H54 (cell line): ENCODE data around the gene MTFP1.

Experiments
- DNase-seq: peaks from one replicate; pipeline ENCODE4 v3.0.0; 2011; ENCODE audit warnings: low spot score, mixed read lengths; ENCODE audit not compliant: insufficient read length
- FAIRE-seq: peaks from 3 replicates; lab custom pipeline; 2011; peaks lifted over from hg19 to GRCh38; lab: Jason Lieb, UNC
- POLR2A ChIP-seq: IDR thresholded peaks from 2 replicates; pipeline ENCODE4 v1.6.1; 2011; ENCODE audit warnings: low read depth, mild to moderate bottlenecking, low read length

MTFP1 gene

DNA sequence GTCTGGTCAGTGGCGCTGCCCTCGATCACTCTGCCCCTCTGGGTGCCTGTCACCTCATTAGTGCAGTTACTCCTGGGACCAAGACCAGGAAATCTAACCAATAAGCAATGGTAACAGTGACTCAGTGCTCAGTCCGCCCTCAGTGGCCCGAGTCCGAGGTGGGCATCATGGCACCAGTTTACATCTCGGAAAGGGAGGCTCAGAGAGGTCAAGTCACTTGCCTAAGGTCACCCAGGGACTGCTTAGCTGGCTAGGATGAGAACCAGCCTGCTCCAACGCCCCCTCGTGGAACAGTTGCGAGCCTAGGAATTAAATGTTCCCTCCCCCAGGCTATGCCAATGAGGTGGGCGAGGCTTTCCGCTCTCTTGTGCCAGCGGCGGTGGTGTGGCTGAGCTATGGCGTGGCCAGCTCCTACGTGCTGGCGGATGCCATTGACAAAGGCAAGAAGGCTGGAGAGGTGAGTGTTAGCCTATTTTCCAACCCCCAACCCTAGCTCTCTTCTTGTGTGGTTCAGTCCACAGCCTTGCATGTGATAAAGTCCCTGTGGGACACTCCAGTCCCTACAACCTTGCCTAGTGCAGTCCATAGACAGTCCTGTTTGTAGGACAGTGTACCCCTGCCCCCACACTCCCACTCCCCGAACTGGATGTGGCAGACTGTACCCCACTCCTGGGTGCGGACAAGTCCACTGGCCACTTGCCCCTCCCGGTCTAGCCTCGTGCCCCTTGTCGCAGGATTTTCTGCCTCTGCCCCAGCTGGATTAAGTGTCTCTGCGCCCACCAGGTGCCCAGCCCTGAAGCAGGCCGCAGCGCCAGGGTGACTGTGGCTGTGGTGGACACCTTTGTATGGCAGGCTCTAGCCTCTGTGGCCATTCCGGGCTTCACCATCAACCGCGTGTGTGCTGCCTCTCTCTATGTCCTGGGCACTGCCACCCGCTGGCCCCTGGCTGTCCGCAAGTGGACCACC is 1.1 kb downstream of the MTFP1 start:
- DNase-seq, result no peak
- TF ChIP-seq POLR2A, result no peak
- no peak for FAIRE-seq

DNA sequence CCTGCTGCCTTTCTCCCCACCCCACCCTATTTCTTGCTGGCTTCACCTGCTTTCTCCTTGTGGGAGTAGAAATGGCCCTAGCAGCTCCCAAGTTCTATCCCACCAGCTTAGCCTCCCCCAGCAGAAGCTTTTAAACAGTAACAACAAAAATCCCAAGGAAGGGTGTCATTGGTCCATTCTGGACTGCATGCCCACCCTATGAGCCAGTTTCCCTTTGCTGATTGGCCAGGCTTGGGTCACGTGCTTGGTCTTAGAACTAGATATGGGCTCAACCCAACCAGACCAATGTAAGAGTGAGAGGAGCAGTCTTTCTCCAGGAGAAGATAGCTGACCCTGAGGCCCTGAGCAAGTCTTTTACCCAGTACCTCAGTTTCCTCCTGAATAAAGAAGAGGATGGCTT is 2.3 kb downstream of the MTFP1 start:
- no peak for FAIRE-seq
- TF ChIP-seq POLR2A, result no peak

DNA sequence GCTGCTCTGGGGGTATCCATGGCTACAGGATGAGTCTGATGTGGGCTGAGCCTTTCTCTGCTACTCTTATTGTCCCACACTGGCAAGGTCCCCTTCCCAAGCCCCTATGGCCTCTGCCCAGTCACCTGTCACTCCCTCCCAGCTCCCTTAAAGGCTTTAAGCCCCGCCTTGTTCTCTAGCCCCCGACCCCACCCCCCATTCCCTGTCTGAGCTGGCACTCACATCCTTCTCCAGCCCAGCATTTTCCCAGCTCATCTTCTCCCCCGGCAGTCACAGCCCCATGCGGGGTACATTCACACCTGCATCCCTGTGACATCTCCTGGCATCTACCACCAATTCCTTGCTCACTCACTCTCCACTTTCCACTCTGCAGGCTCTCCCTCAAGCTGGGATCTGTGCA is 4.3 kb downstream of the MTFP1 start:
- no peak for TF ChIP-seq POLR2A
- DNase-seq (no peak), FAIRE-seq (no peak)

More for the DNA sequence above, 2.3 kb downstream of the MTFP1 start:
- no peak for DNase-seq

DNA sequence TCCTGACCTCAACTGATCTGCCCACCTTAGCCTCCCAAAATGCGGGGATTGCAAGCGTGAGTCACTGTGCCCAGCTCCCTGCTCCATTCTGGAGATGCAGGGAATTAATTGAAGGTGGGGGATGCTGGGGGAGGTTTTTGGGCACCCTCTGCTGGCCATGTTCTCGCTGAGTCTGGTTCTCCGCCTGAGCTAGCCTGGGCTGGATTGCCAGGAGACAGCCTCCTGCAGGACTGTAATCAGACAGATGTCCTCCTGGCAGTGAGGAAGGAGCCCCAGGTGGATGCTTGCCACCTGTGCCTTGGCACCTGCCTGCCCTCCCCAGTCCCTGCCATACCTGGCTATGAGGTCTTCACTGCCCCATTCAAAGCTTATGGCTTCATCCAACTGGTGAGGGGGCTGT is 5.4 kb downstream of the MTFP1 start:
- FAIRE-seq (no peak), DNase-seq (no peak)
- TF ChIP-seq POLR2A, result no peak

DNA sequence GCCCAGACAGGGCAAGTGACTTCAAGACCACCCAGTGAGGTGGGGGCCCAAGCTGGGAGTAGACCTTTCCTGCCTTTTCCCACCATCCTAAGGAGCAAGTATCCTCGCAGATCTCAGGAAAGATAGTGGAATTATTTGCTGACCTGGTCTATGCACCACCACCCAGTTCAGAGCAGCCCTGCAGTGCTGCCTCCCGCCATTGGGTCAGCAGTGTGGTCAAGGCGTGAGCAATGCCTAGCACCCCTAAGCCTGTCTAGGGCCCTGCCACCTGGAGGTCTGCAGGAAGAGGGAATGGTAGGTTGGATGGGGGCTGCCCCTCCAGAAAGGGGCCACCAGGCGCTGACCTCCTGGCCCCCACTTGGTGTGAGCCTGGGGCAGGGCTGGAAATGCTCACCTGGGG is 6.5 kb downstream of the MTFP1 start:
- DNase-seq (no peak), FAIRE-seq (no peak)
- no peak for TF ChIP-seq POLR2A

DNA sequence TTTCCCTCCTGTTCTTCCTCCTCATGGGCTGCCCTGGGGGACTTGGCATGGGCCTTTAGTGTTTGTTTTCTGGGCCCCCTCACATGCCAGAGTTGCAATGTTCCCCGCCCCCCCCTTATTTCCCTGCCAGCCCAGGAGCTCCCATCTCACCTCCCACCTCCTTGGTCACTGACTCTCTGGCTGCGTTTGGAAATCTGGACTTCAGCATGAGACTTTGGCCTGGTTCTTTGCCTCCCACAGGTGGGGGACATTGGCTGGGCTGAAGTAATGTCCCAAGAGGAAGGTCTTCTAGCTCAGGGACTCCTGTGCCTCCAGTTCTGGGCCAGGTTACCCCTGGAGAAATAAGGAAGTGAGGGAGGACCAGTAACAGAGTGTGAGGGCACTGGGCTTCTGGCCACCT is 7.0 kb downstream of the MTFP1 start:
- FAIRE-seq (no peak), DNase-seq (no peak)
- TF ChIP-seq POLR2A, result no peak

DNA sequence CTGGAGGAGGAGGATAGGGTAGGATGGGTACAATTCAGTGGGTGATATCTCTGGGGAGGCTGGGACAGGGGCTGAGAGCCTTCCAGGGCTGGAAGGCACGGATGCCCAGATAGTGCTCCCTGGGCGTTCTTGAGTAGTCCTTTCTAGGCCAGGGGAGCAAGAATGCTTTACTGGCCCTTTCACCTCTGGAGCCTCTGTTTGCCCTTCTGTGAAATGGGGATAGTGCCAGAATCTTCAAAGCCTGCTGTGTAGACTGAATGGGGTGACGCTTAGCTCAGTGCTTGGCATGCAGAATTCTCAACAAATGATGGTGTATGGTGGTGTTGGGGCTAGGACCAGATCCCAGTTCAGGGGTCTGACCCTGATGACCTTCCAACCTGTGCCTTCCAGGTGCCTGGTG is 7.7 kb downstream of the MTFP1 start:
- no peak for FAIRE-seq
- DNase-seq, result no peak
- no peak for TF ChIP-seq POLR2A

DNA sequence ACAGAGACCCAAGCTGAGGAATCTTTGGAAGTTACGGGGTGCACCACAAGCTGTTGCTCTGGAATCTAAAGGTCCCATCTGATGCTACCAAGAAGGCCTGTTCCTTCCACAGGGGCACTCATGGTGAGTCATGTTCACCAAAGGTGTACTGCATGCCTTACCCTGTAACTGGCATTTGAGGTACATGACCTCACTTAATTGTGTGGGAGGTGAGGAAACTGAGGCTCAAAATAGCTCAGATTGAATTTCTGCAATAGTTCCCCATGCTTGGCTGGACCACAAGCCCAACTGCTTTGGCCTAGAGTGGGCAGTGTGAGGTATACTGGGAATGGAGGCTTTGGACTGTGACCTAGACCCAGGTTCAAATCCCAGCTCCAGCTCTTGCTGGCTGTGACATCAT is 8.2 kb downstream of the MTFP1 start:
- FAIRE-seq, result no peak
- no peak for TF ChIP-seq POLR2A
- no peak for DNase-seq

DNA sequence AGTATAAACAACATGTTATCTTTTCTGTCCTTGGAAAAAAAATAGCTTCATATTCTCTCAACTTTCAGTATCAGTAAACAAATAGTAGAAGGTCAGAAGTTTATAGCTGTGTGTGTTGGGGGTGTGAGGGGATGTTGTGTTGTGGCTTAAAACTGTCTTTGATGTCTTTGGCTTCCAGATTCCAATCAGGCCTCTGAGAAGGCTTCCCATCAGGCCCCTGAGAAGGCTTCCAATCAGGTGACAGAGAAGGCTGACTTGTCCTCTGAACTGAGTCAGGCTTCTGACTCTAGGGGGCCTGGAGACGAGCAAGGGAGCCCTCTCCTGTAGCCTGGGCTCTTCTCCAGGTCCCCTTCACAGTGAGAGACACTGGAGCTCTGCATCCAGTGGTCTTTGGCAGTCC is 9.3 kb downstream of the MTFP1 start:
- FAIRE-seq (no peak), DNase-seq (no peak)

DNA sequence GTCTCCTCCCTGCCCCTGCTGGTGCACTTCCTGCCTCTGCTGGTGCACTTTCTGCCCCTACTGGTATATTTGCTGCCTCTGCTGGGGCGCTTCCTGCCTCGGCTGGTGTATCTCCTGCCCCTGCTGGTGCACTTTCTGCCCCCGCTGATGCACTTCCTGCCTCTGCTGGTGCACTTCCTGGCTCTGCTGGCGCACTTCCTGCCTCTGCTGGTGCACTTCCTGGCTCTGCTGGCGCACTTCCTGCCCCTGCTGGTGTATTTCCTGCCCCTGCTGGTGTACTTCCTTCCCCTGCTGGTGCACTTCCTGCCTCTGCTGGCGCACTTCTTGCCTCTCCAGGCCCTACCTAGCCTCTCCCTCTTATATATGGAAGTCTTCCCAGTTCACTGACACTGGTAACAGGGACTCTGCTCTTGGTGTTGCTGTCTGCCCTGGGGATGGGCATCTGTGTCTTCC is 10.1 kb downstream of the MTFP1 start:
- FAIRE-seq (no peak), DNase-seq (no peak)
- no peak for TF ChIP-seq POLR2A

More for the DNA sequence above, 9.3 kb downstream of the MTFP1 start:
- TF ChIP-seq POLR2A, result no peak

DNA sequence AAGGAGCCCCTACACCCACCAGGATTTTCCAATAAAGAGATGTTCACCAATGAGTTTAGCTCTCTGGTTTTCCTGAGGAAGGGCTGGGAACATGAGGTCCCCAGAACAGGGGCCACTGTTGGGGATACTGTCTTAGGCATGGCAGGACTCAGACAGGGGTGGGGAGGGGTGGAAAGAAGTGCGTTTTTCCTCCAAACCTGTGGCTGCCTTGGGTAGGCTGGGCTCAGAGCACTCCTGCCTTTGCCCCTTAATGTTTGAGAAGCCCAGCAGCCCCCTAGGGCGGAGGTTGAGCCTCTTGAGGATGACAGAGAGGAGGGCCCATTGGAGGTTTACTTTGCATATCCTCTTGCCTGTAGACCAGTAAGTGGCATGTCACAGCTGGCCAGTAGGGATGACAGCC is 10.6 kb downstream of the MTFP1 start:
- FAIRE-seq, result no peak
- DNase-seq, result no peak
- no peak for TF ChIP-seq POLR2A

DNA sequence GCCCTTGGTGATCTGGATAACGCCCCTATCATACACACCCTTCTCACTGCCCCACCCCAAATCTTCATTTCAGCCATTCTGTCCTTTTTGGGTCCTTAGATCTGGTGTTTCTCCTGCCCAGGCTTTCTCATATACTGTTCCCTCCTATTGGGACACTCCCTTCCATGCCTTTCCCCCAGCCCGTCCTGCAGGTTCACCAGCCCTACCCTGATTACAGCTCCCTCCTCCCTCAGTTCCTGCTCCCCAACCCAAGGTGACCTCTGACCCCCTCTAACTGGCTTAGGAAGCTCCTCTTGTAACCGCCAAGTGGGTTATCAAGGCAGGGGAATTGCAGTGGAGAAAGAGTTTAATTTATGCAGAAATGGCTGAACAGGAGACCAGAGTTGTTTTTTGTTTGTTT is 13.0 kb downstream of the MTFP1 start:
- FAIRE-seq (no peak), DNase-seq (no peak)
- TF ChIP-seq POLR2A, result no peak

DNA sequence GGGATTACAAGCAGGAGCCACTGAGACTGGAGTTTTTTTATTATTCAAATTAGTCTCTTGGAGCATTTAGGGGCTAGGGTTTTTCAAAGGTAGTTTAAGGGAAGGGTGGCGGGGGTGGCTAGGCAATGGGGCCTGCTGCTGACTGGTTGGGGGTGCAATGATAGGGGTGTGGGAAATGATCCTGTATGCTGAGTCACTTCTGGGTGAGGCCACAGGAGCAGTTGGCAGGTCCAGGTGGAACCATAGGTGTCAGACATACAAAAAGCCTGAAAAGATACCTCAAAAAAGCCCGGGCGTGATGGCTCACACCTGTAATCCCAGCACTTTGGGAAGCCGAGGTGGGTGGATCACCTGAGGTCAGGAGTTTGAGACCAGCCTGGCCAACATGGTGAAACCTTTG is 13.7 kb downstream of the MTFP1 start:
- DNase-seq (no peak), FAIRE-seq (no peak)
- TF ChIP-seq POLR2A, result no peak

DNA sequence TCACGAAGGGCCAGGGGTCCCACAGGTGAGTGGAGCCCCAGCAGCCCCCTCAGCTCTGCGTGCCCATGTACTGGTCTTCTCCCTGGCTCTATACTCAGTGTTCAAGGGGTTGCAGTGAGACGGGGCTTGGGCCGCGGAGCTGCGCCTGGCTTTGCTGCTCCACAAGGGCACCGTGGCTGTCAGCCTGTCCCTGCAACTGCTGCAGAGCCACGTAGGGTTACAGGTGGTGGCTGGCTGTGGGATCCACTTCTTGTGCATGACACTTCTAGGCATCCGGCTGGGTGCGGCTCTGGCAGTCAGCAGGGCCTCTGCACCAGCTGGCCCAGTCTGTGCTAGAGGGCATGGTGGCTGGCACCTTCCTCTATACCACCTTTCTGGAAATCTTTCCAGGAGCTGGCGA is 14.3 kb downstream of the MTFP1 start:
- no peak for TF ChIP-seq POLR2A
- DNase-seq (no peak), FAIRE-seq (no peak)

DNA sequence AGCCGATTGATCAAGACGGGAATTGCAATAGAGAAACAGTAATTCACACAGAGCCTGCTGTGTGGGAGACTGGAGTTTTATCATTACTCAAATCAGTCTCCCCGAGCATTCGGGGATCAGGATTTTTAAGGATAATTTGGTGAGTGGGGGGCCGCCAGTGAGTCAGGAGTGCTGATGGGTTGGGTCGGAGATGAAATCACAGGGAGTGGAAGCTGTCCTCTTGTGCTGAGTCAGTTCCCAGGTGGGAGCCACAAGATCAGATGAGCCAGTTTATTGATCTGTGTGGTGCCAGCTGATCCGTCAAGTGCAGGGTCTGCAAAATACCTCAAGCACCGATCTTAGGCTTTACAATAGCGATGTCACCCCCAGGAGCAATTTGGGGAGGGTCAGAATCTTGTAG is 15.5 kb downstream of the MTFP1 start:
- FAIRE-seq (no peak), DNase-seq (no peak)
- no peak for TF ChIP-seq POLR2A
